ENCODE measurements around the gene GRIK3. TPM values are rescaled to one million over a fixed set of nuclear protein-coding genes. Genes with fewer than 3 reads are reported as not detected.

Gene GRIK3
- total RNA-seq, 4 donors from 2014 or later = under 0.01 to 0.16 TPM; not detected in 2

GRCh38 chr1:36771660-36772284 lies 262.5 kb downstream of the GRIK3 start:
- TF ChIP-seq CTCF (IDR thresholded peaks at IDR 0.05; ENCODE audit: low read depth) = no peak

- TF ChIP-seq CTCF (IDR thresholded peaks at IDR 0.05; ENCODE audit: low read depth) = no peak
Measured at GRCh38 chr1:36771240-36771639, 263.1 kb downstream of the GRIK3 start.

GRCh38 chr1:36769886-36770830 lies 264.2 kb downstream of the GRIK3 start:
- TF ChIP-seq CTCF (IDR thresholded peaks at IDR 0.05; ENCODE audit: low read depth) = no peak

- no peak for TF ChIP-seq CTCF (IDR thresholded peaks at IDR 0.05; ENCODE audit: low read depth)
Measured at GRCh38 chr1:36768486-36769178, 265.7 kb downstream of the GRIK3 start.

- no peak for TF ChIP-seq CTCF (IDR thresholded peaks at IDR 0.05; ENCODE audit: low read depth)
Measured at GRCh38 chr1:36766481-36766880, 267.8 kb downstream of the GRIK3 start.

- no peak for TF ChIP-seq CTCF (IDR thresholded peaks at IDR 0.05; ENCODE audit: low read depth)
Measured at GRCh38 chr1:36765785-36766300, 268.5 kb downstream of the GRIK3 start.

Measured in subcutaneous adipose tissue (tissue), 4 donors.